Endothelial cell of umbilical vein (primary cell): ENCODE data around the gene CCDC177. TPM values are rescaled to one million over a fixed set of nuclear protein-coding genes. Genes with fewer than 3 reads are reported as not detected.

Source experiments
- BruUV-seq: library from RNA; stranded (reverse); fragments of 400-500 nt; replicated peaks from 2 replicates; lab custom pipeline; 2021; lab: Mats Ljungman, UMichigan
- CTCF ChIA-PET: fragments of 300-600, 350-600 bp; sonication (Branson Sonifier 250); formaldehyde crosslinking; loops from one replicate; lab custom pipeline; 2021; ENCODE audit warnings: antibody characterized with exemption, inconsistent platforms; lab: Charles Lee
- POLR2A ChIA-PET: fragments of 300-600, 350-600 bp; sonication (Branson Sonifier 250); formaldehyde crosslinking; loops from one replicate; lab custom pipeline; 2021; ENCODE audit warnings: antibody characterized with exemption, inconsistent platforms; lab: Charles Lee
- DNase-seq: peaks from one replicate; pipeline ENCODE4 v3.0.0-alpha.2; 2011; ENCODE audit warnings: low read depth, low spot score
- FAIRE-seq: peaks from 2 replicates; lab custom pipeline; 2011; peaks lifted over from hg19 to GRCh38; lab: Jason Lieb, UNC
- H2AFZ ChIP-seq: 2 replicates; pipeline ENCODE4 v1.6.0; 2012; ENCODE audit warnings: low read depth, low read length, control low read depth, inconsistent platforms
- H3K27ac ChIP-seq: 2 replicates; pipeline ENCODE4 v1.5.1; 2011; ENCODE audit warnings: low read depth, mild to moderate bottlenecking, control low read depth, low read length, moderate library complexity; ENCODE audit not compliant: insufficient read depth
- H3K27me3 ChIP-seq, 2 experiments: 2 replicates each; pipeline versions ENCODE4 v1.6.0 to v1.6.1; 2011; ENCODE audit warnings: low read length in 2 of 2, mixed read lengths in 1 of 2; ENCODE audit not compliant: control insufficient read depth in 2 of 2, insufficient read depth in 2 of 2
- H3K36me3 ChIP-seq, 2 experiments: 2 replicates in 1 of 2; 3 replicates in 1 of 2; pipeline ENCODE4 v1.5.1; 2011; ENCODE audit warnings: low read length in 2 of 2, mild to moderate bottlenecking in 1 of 2, moderate library complexity in 1 of 2; ENCODE audit not compliant: control insufficient read depth in 2 of 2, insufficient read depth in 2 of 2; ENCODE audit errors: extremely low read depth in 1 of 2
- H3K4me1 ChIP-seq: 3 replicates; pipeline ENCODE4 v1.5.1; 2011; ENCODE audit warnings: mild to moderate bottlenecking, low read length; ENCODE audit not compliant: control insufficient read depth, insufficient read depth; ENCODE audit errors: extremely low read depth
- H3K4me2 ChIP-seq: 2 replicates; pipeline ENCODE4 v1.6.1; 2011; ENCODE audit warnings: low read length, control low read depth, mixed read lengths; ENCODE audit not compliant: insufficient read depth
- H3K4me3 ChIP-seq, 3 experiments: fragments of 200-600 bp in 1 of 3; sonication (generic), shearing (Covaris generic) in 1 of 3; replicated peaks in 1 of 3; 2 replicates each; pipeline ENCODE4 v1.5.1; 2011 to 2016; ENCODE audit warnings: control low read depth in 3 of 3, low read length in 3 of 3, mild to moderate bottlenecking in 2 of 3, inconsistent platforms in 1 of 3, low read depth in 1 of 3, moderate library complexity in 1 of 3; ENCODE audit not compliant: insufficient read depth in 1 of 3
- H3K79me2 ChIP-seq: 2 replicates; pipeline ENCODE4 v1.6.0; 2012; ENCODE audit warnings: low read length, inconsistent platforms; ENCODE audit not compliant: control insufficient read depth, insufficient read depth
- H3K9ac ChIP-seq: replicated peaks from 2 replicates; pipeline ENCODE3; 2011; ENCODE audit warnings: low read length, control low read depth; ENCODE audit not compliant: insufficient read depth; ENCODE audit errors: extremely low read depth
- H3K9me1 ChIP-seq: replicated peaks from 3 replicates; pipeline ENCODE4 v1.6.0; 2011; ENCODE audit warnings: mild to moderate bottlenecking, low read length; ENCODE audit not compliant: control insufficient read depth, insufficient read depth; ENCODE audit errors: extremely low read depth
- H3K9me3 ChIP-seq: replicated peaks from 2 replicates; pipeline ENCODE4 v1.5.1; 2012; ENCODE audit warnings: low read length, inconsistent platforms; ENCODE audit not compliant: control insufficient read depth, insufficient read depth
- H4K20me1 ChIP-seq: replicated peaks from 2 replicates; pipeline ENCODE3; 2011; ENCODE audit warnings: mild to moderate bottlenecking, low read length; ENCODE audit not compliant: control insufficient read depth, insufficient read depth; ENCODE audit errors: extremely low read depth
- CTCF ChIP-seq, 2 donors: IDR thresholded peaks; 1 replicate in 1 of 2; 2 replicates in 1 of 2; pipeline ENCODE4 v1.5.1; 2011; ENCODE audit warnings: low read length in 2 of 2, mild to moderate bottlenecking in 2 of 2, moderate library complexity in 2 of 2, control low read depth in 1 of 2, inconsistent platforms in 1 of 2, low read depth in 1 of 2; ENCODE audit not compliant: insufficient read depth in 1 of 2; ENCODE audit errors: extremely low read depth in 1 of 2
- EZH2 ChIP-seq: IDR thresholded peaks from 2 replicates; pipeline ENCODE4 v1.6.1; 2012; ENCODE audit warnings: borderline replicate concordance, low read depth, mild to moderate bottlenecking, moderate library complexity, low read length, inconsistent platforms; ENCODE audit not compliant: severe bottlenecking
- FOS ChIP-seq: IDR thresholded peaks from 2 replicates; pipeline ENCODE4 v1.6.1; 2011; ENCODE audit warnings: mild to moderate bottlenecking, low read length, moderate library complexity, borderline replicate concordance; ENCODE audit not compliant: insufficient read depth
- GATA2 ChIP-seq: IDR thresholded peaks from 2 replicates; pipeline ENCODE4 v1.7.0; 2011; ENCODE audit warnings: low read depth, mild to moderate bottlenecking, moderate library complexity, mixed read lengths, low read length; ENCODE audit not compliant: insufficient read length, insufficient read depth
- JUN ChIP-seq: IDR thresholded peaks from 2 replicates; pipeline ENCODE4 v1.6.1; 2011; ENCODE audit warnings: borderline replicate concordance, low read depth; ENCODE audit not compliant: insufficient read length, insufficient read depth
- MYC ChIP-seq: IDR thresholded peaks from one replicate; pipeline ENCODE4 v1.6.1; 2011; ENCODE audit warnings: mild to moderate bottlenecking, low read depth, low read length
- POLR2A ChIP-seq: IDR thresholded peaks from 2 replicates; pipeline ENCODE4 v1.6.1; 2012; ENCODE audit warnings: low read depth, mild to moderate bottlenecking, control low read depth, low read length
- POLR2AphosphoS5 ChIP-seq: IDR thresholded peaks from 2 replicates; pipeline ENCODE4 v1.6.1; 2012; ENCODE audit warnings: low read depth, mild to moderate bottlenecking, control low read depth, low read length, moderate library complexity; ENCODE audit not compliant: insufficient read depth
- dilution Hi-C: fragments of 300-500 bp; cut with MboI; formaldehyde crosslinking; loops from one replicate; pipeline ENCODE4 v1.15.0; 2019; ENCODE audit warnings: low sequenced_read_pairs; ENCODE audit not compliant: extremely low pct_ligation_motif_present
- intact Hi-C: fragments of 100-400 bp; cut with micrococcal nuclease; formaldehyde crosslinking; loops from one replicate; pipeline ENCODE4 v1.10.0; 2022
- polyA plus RNA-seq, 4 experiments: library from polyadenylated mRNA; depleted of rRNA in 3 of 4; stranded (reverse) in 3 of 4; unstranded in 1 of 4; fragments of >200 nt; gene quantifications; 2 replicates each; pipeline versions ENCODE4 v1.2.1 to v1.2.3, GENCODE V29; 2011 to 2012; ENCODE audit warnings: missing spikeins in 1 of 4
- total RNA-seq: library from RNA; stranded (reverse); gene quantifications from 2 replicates; pipeline ENCODE4 v1.2.3, GENCODE V29; 2021
- TF ChIP-seq, protein P1 (sequence below): IDR thresholded peaks from 2 replicates; pipeline ENCODE4 v1.6.1; 2011; ENCODE audit not compliant: insufficient read depth, insufficient read length

The CCDC177 gene
- total and polyA plus RNA-seq, 2 donors (not counting 3 experiments of a cell fraction or from before 2014, with no cell fraction given) = not detected

DNA sequence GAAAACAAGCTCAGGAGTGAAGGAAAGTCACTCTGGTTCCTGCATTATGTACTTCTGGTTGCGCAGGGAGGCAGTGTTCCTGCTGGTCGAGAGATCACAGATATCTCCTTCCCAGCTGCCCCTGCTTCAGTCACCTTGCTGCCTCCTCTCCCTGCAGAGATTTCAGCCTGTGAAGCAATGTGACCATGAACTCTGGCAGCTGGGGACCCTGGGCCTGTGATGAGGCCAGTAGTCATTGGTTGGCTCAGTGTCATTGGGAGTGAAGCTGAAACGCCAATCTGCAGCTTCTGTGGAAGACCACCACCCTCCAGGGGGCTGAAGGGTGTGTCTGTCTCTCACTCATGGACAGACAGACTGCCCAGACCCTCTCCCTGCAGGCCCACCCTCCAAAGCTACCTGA lies 45.1 kb downstream of the CCDC177 start:
- no peak for TF ChIP-seq GATA2
- no peak for TF ChIP-seq MYC
- TF ChIP-seq CTCF (IDR thresholded peaks at IDR 0.05; ENCODE audit: extremely low read depth in 1 of 2, insufficient read depth in 1 of 2, low read depth in 1 of 2, low read length in 2 of 2) = no peak
- TF ChIP-seq EZH2 = no peak
- no peak for TF ChIP-seq POLR2AphosphoS5
- Histone ChIP-seq H3K4me1 (no peaks in the 10 kb centered on the region), H3K36me3 (no peaks in the 10 kb centered on the region), H3K9ac (no peak overlapping the region), H3K4me2 (no peak overlapping the region), H3K9me1 (no peaks in the 10 kb centered on the region), H3K4me3 (no peak overlapping the region), H3K27ac (no peak overlapping the region), H3K27me3 (peaks cover 10 to 20% of the 10 kb centered on the region in 2 experiments), H2AFZ (no peak overlapping the region), H3K9me3 (no peaks in the 10 kb centered on the region), H4K20me1 (no peaks in the 10 kb centered on the region), H3K79me2 (no peaks in the 10 kb centered on the region)
- ChIA-PET POLR2A (no interaction called here), CTCF (interaction anchor here (1.0 to 1.4 kb wide), 4 partner anchors 12 to 498 kb away, joined by 3 read pairs; no protein-coding TSS in a partner anchor)
- no peak for DNase-seq
- dilution Hi-C loops (no loop called here), intact Hi-C loops (no loop called here)
- FAIRE-seq = no peak
- BruUV-seq = no TSS peak

GRCh38 chr14:69528930-69529329 lies 45.7 kb downstream of the CCDC177 start:
- intact Hi-C loops = no loop called here
- Histone ChIP-seq H4K20me1 (no peaks in the 10 kb centered on the region), H2AFZ (no peak overlapping the region), H3K4me3 (no peak overlapping the region), H3K9ac (no peak overlapping the region), H3K27ac (no peak overlapping the region), H3K79me2 (no peaks in the 10 kb centered on the region), H3K27me3 (peaks cover 10 to 20% of the 10 kb centered on the region in 2 experiments), H3K9me3 (no peaks in the 10 kb centered on the region), H3K4me2 (no peak overlapping the region), H3K36me3 (no peaks in the 10 kb centered on the region), H3K4me1 (no peaks in the 10 kb centered on the region), H3K9me1 (no peaks in the 10 kb centered on the region)
- TF ChIP-seq POLR2A (no peak), EZH2 (no peak), POLR2AphosphoS5 (no peak), FOS (no peak), GATA2 (no peak), CTCF (IDR thresholded peaks at IDR 0.05; ENCODE audit: extremely low read depth in 1 of 2, insufficient read depth in 1 of 2, low read depth in 1 of 2, low read length in 2 of 2) (no peak), JUN (no peak), MYC (no peak)
- TF ChIP-seq, protein P1, sequence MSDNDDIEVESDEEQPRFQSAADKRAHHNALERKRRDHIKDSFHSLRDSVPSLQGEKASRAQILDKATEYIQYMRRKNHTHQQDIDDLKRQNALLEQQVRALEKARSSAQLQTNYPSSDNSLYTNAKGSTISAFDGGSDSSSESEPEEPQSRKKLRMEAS = no peak
- DNase-seq (no peak), FAIRE-seq (no peak)
- ChIA-PET POLR2A (no interaction called here), CTCF (interaction anchor here (0.6 to 1.4 kb wide), 4 partner anchors 16 to 499 kb away, joined by 3 read pairs; no protein-coding TSS in a partner anchor)
- no TSS peak for BruUV-seq
- dilution Hi-C loops = no loop called here
